Uterus (tissue), 4 donors: ENCODE data around the gene APP. TPM values are rescaled to one million over a fixed set of nuclear protein-coding genes. Genes with fewer than 3 reads are reported as not detected.

Source experiments
- small RNA-seq: library from RNA; depleted of rRNA; stranded (forward); fragments of <200 nt; gene quantifications from one replicate; pipeline ENCODE3, GENCODE V24; 2016
- total RNA-seq, 4 donors: library from RNA; depleted of rRNA in 3 of 4; stranded (reverse); fragments of >200 nt in 3 of 4; gene quantifications; one replicate each; pipeline versions ENCODE4 v1.1.0 to v1.2.4, GENCODE V29; 2014 to 2023
- donor health status: DM: yes; HTN: yes; CAD: no.

The APP gene
- total RNA-seq, 4 donors from 2014 or later = 212 to 537 (median 430) TPM

Small RNA genes within 50 kb of the gene (small RNA-seq; reads per million reads assigned to genes)
- gene RNU6-123P (not detected), gene RNU6-926P (not detected)
